NCI-H2029 treated with DMSO at 0.1 percent for 48 hours (cell line): ENCODE results near the gene OTC.

Experiments
- DNase-seq: peaks from one replicate; lab custom pipeline; 2025; lab: John Stamatoyannopoulos, UW

Gene OTC

GRCh38 chrX:38357747-38358673, 5.6 kb downstream of the OTC start:
- DNase-seq = no peak

GRCh38 chrX:38363046-38363445, 10.6 kb downstream of the OTC start:
- no peak for DNase-seq

- no peak for DNase-seq
Measured at GRCh38 chrX:38365954-38366353, 13.6 kb downstream of the OTC start.

- no peak for DNase-seq
Measured at GRCh38 chrX:38368774-38369173, 16.4 kb downstream of the OTC start.

GRCh38 chrX:38371641-38372040, 19.2 kb downstream of the OTC start:
- DNase-seq = no peak

GRCh38 chrX:38374431-38374830, 22.0 kb downstream of the OTC start:
- DNase-seq = no peak

GRCh38 chrX:38375891-38376290, 23.5 kb downstream of the OTC start:
- no peak for DNase-seq

GRCh38 chrX:38376747-38377146, 24.3 kb downstream of the OTC start:
- DNase-seq = no peak

GRCh38 chrX:38379088-38379487, 26.7 kb downstream of the OTC start:
- no peak for DNase-seq

- no peak for DNase-seq
Measured at GRCh38 chrX:38382663-38383062, 30.3 kb downstream of the OTC start.

GRCh38 chrX:38400389-38400910, 48.0 kb downstream of the OTC start:
- DNase-seq = no peak

- DNase-seq = no peak
Measured at GRCh38 chrX:38402118-38402517, 49.7 kb downstream of the OTC start.

GRCh38 chrX:38403834-38404233, 51.4 kb downstream of the OTC start:
- no peak for DNase-seq

GRCh38 chrX:38407126-38407525, 54.7 kb downstream of the OTC start:
- no peak for DNase-seq

- DNase-seq = no peak
Measured at GRCh38 chrX:38409289-38409688, 56.9 kb downstream of the OTC start.

- no peak for DNase-seq
Measured at GRCh38 chrX:38426785-38427184, 74.4 kb downstream of the OTC start.

GRCh38 chrX:38431525-38431924, 79.1 kb downstream of the OTC start:
- DNase-seq = no peak

GRCh38 chrX:38435130-38435529, 82.7 kb downstream of the OTC start:
- no peak for DNase-seq

GRCh38 chrX:38437093-38437492, 84.7 kb downstream of the OTC start:
- no peak for DNase-seq

- DNase-seq = no peak
Measured at GRCh38 chrX:38438321-38438720, 85.9 kb downstream of the OTC start.

- no peak for DNase-seq
Measured at GRCh38 chrX:38452603-38453002, 100.2 kb downstream of the OTC start.

- DNase-seq = no peak
Measured at GRCh38 chrX:38458071-38458470, 105.7 kb downstream of the OTC start.

GRCh38 chrX:38462257-38462656, 109.9 kb downstream of the OTC start:
- no peak for DNase-seq

- no peak for DNase-seq
Measured at GRCh38 chrX:38465686-38466085, 113.3 kb downstream of the OTC start.
